Endothelial cell of umbilical vein (primary cell): Measurements from ENCODE around the gene HIRA. TPM values are rescaled to one million over a fixed set of nuclear protein-coding genes. Genes with fewer than 3 reads are reported as not detected.

Experiments used
- BruUV-seq: library from RNA; stranded (reverse); fragments of 400-500 nt; replicated peaks from 2 replicates; lab custom pipeline; 2021; lab: Mats Ljungman, UMichigan
- CTCF ChIA-PET: fragments of 300-600, 350-600 bp; sonication (Branson Sonifier 250); formaldehyde crosslinking; loops from one replicate; lab custom pipeline; 2021; ENCODE audit warnings: antibody characterized with exemption, inconsistent platforms; lab: Charles Lee
- POLR2A ChIA-PET: fragments of 300-600, 350-600 bp; sonication (Branson Sonifier 250); formaldehyde crosslinking; loops from one replicate; lab custom pipeline; 2021; ENCODE audit warnings: antibody characterized with exemption, inconsistent platforms; lab: Charles Lee
- DNase-seq: peaks from one replicate; pipeline ENCODE4 v3.0.0-alpha.2; 2011; ENCODE audit warnings: low read depth, low spot score
- FAIRE-seq: peaks from 2 replicates; lab custom pipeline; 2011; peaks lifted over from hg19 to GRCh38; lab: Jason Lieb, UNC
- H2AFZ ChIP-seq: 2 replicates; pipeline ENCODE4 v1.6.0; 2012; ENCODE audit warnings: low read depth, low read length, control low read depth, inconsistent platforms
- H3K27ac ChIP-seq: 2 replicates; pipeline ENCODE4 v1.5.1; 2011; ENCODE audit warnings: low read depth, mild to moderate bottlenecking, control low read depth, low read length, moderate library complexity; ENCODE audit not compliant: insufficient read depth
- H3K27me3 ChIP-seq, 2 experiments: 2 replicates each; pipeline versions ENCODE4 v1.6.0 to v1.6.1; 2011; ENCODE audit warnings: low read length in 2 of 2, mixed read lengths in 1 of 2; ENCODE audit not compliant: control insufficient read depth in 2 of 2, insufficient read depth in 2 of 2
- H3K36me3 ChIP-seq, 2 experiments: 2 replicates in 1 of 2; 3 replicates in 1 of 2; pipeline ENCODE4 v1.5.1; 2011; ENCODE audit warnings: low read length in 2 of 2, mild to moderate bottlenecking in 1 of 2, moderate library complexity in 1 of 2; ENCODE audit not compliant: control insufficient read depth in 2 of 2, insufficient read depth in 2 of 2; ENCODE audit errors: extremely low read depth in 1 of 2
- H3K4me1 ChIP-seq: 3 replicates; pipeline ENCODE4 v1.5.1; 2011; ENCODE audit warnings: mild to moderate bottlenecking, low read length; ENCODE audit not compliant: control insufficient read depth, insufficient read depth; ENCODE audit errors: extremely low read depth
- H3K4me2 ChIP-seq: 2 replicates; pipeline ENCODE4 v1.6.1; 2011; ENCODE audit warnings: low read length, control low read depth, mixed read lengths; ENCODE audit not compliant: insufficient read depth
- H3K4me3 ChIP-seq, 3 experiments: fragments of 200-600 bp in 1 of 3; sonication (generic), shearing (Covaris generic) in 1 of 3; replicated peaks in 1 of 3; 2 replicates each; pipeline ENCODE4 v1.5.1; 2011 to 2016; ENCODE audit warnings: control low read depth in 3 of 3, low read length in 3 of 3, mild to moderate bottlenecking in 2 of 3, inconsistent platforms in 1 of 3, low read depth in 1 of 3, moderate library complexity in 1 of 3; ENCODE audit not compliant: insufficient read depth in 1 of 3
- H3K79me2 ChIP-seq: 2 replicates; pipeline ENCODE4 v1.6.0; 2012; ENCODE audit warnings: low read length, inconsistent platforms; ENCODE audit not compliant: control insufficient read depth, insufficient read depth
- H3K9ac ChIP-seq: replicated peaks from 2 replicates; pipeline ENCODE3; 2011; ENCODE audit warnings: low read length, control low read depth; ENCODE audit not compliant: insufficient read depth; ENCODE audit errors: extremely low read depth
- H3K9me1 ChIP-seq: replicated peaks from 3 replicates; pipeline ENCODE4 v1.6.0; 2011; ENCODE audit warnings: mild to moderate bottlenecking, low read length; ENCODE audit not compliant: control insufficient read depth, insufficient read depth; ENCODE audit errors: extremely low read depth
- H3K9me3 ChIP-seq: replicated peaks from 2 replicates; pipeline ENCODE4 v1.5.1; 2012; ENCODE audit warnings: low read length, inconsistent platforms; ENCODE audit not compliant: control insufficient read depth, insufficient read depth
- H4K20me1 ChIP-seq: replicated peaks from 2 replicates; pipeline ENCODE3; 2011; ENCODE audit warnings: mild to moderate bottlenecking, low read length; ENCODE audit not compliant: control insufficient read depth, insufficient read depth; ENCODE audit errors: extremely low read depth
- CTCF ChIP-seq, 2 donors: IDR thresholded peaks; 1 replicate in 1 of 2; 2 replicates in 1 of 2; pipeline ENCODE4 v1.5.1; 2011; ENCODE audit warnings: low read length in 2 of 2, mild to moderate bottlenecking in 2 of 2, moderate library complexity in 2 of 2, control low read depth in 1 of 2, inconsistent platforms in 1 of 2, low read depth in 1 of 2; ENCODE audit not compliant: insufficient read depth in 1 of 2; ENCODE audit errors: extremely low read depth in 1 of 2
- EZH2 ChIP-seq: IDR thresholded peaks from 2 replicates; pipeline ENCODE4 v1.6.1; 2012; ENCODE audit warnings: borderline replicate concordance, low read depth, mild to moderate bottlenecking, moderate library complexity, low read length, inconsistent platforms; ENCODE audit not compliant: severe bottlenecking
- FOS ChIP-seq: IDR thresholded peaks from 2 replicates; pipeline ENCODE4 v1.6.1; 2011; ENCODE audit warnings: mild to moderate bottlenecking, low read length, moderate library complexity, borderline replicate concordance; ENCODE audit not compliant: insufficient read depth
- GATA2 ChIP-seq: IDR thresholded peaks from 2 replicates; pipeline ENCODE4 v1.7.0; 2011; ENCODE audit warnings: low read depth, mild to moderate bottlenecking, moderate library complexity, mixed read lengths, low read length; ENCODE audit not compliant: insufficient read length, insufficient read depth
- JUN ChIP-seq: IDR thresholded peaks from 2 replicates; pipeline ENCODE4 v1.6.1; 2011; ENCODE audit warnings: borderline replicate concordance, low read depth; ENCODE audit not compliant: insufficient read length, insufficient read depth
- MAX ChIP-seq: IDR thresholded peaks from 2 replicates; pipeline ENCODE4 v1.6.1; 2011; ENCODE audit not compliant: insufficient read depth, insufficient read length
- MYC ChIP-seq: IDR thresholded peaks from one replicate; pipeline ENCODE4 v1.6.1; 2011; ENCODE audit warnings: mild to moderate bottlenecking, low read depth, low read length
- POLR2A ChIP-seq: IDR thresholded peaks from 2 replicates; pipeline ENCODE4 v1.6.1; 2012; ENCODE audit warnings: low read depth, mild to moderate bottlenecking, control low read depth, low read length
- POLR2AphosphoS5 ChIP-seq: IDR thresholded peaks from 2 replicates; pipeline ENCODE4 v1.6.1; 2012; ENCODE audit warnings: low read depth, mild to moderate bottlenecking, control low read depth, low read length, moderate library complexity; ENCODE audit not compliant: insufficient read depth
- dilution Hi-C: fragments of 300-500 bp; cut with MboI; formaldehyde crosslinking; loops from one replicate; pipeline ENCODE4 v1.15.0; 2019; ENCODE audit warnings: low sequenced_read_pairs; ENCODE audit not compliant: extremely low pct_ligation_motif_present
- intact Hi-C: fragments of 100-400 bp; cut with micrococcal nuclease; formaldehyde crosslinking; loops from one replicate; pipeline ENCODE4 v1.10.0; 2022
- polyA plus RNA-seq, 4 experiments: library from polyadenylated mRNA; depleted of rRNA in 3 of 4; stranded (reverse) in 3 of 4; unstranded in 1 of 4; fragments of >200 nt; gene quantifications; 2 replicates each; pipeline versions ENCODE4 v1.2.1 to v1.2.3, GENCODE V29; 2011 to 2012; ENCODE audit warnings: missing spikeins in 1 of 4
- total RNA-seq: library from RNA; stranded (reverse); gene quantifications from 2 replicates; pipeline ENCODE4 v1.2.3, GENCODE V29; 2021

HIRA gene
- total and polyA plus RNA-seq, 2 donors (not counting 3 experiments of a cell fraction or from before 2014, with no cell fraction given): 17.3 to 27.7 TPM

- no peak overlapping the region for H3K4me3 ChIP-seq
- FAIRE-seq (no peak), DNase-seq (no peak)
- no peak overlapping the region for H3K9ac ChIP-seq
- H3K27me3 ChIP-seq: peaks cover 0 to 2% of the 10 kb centered on the region in 2 experiments
- H3K4me2 ChIP-seq: no peak overlapping the region
- no TSS peak for BruUV-seq
- H3K9me1 ChIP-seq: no peaks in the 10 kb centered on the region
- TF ChIP-seq MAX: no peak
- TF ChIP-seq FOS: no peak
- no peak for TF ChIP-seq MYC
- TF ChIP-seq EZH2: no peak
- TF ChIP-seq POLR2AphosphoS5: no peak
- no peak for TF ChIP-seq GATA2
- no peak for TF ChIP-seq JUN
- TF ChIP-seq CTCF (IDR thresholded peaks at IDR 0.05; ENCODE audit: extremely low read depth in 1 of 2, insufficient read depth in 1 of 2, low read depth in 1 of 2, low read length in 2 of 2): no peak
- no peak for TF ChIP-seq POLR2A
- intact Hi-C loops: no loop called here
- CTCF ChIA-PET: interaction anchor here (1.0 kb wide), 1 partner anchor 12 kb away, joined by 3 read pairs; no protein-coding TSS in a partner anchor
- no peaks in the 10 kb centered on the region for H3K9me3 ChIP-seq
- no peaks in the 10 kb centered on the region for H3K79me2 ChIP-seq
- H3K4me1 ChIP-seq: peaks cover 11% of the 10 kb centered on the region
- no peak overlapping the region for H2AFZ ChIP-seq
- no peaks in the 10 kb centered on the region for H4K20me1 ChIP-seq
- H3K36me3 ChIP-seq: no peaks in the 10 kb centered on the region
- POLR2A ChIA-PET: no interaction called here
- dilution Hi-C loops: no loop called here
- no peak overlapping the region for H3K27ac ChIP-seq
These were observed 143.6 kb downstream of the HIRA start for GRCh38 chr22:19287889-19288288.
